Measurements from ENCODE around the gene TBL1X. TPM values are rescaled to one million over a fixed set of nuclear protein-coding genes. Genes with fewer than 3 reads are reported as not detected.

TBL1X gene
- total and polyA plus RNA-seq, 2 of the 13 experiments (the other 11 are each of a cell fraction or from before 2014, with no cell fraction given): 17.6 to 19.9 TPM

GRCh38 chrX:9765072-9765736 lies 300.3 kb downstream of the TBL1X start:
- 93% methylated on average over 31 of the region's 67 CpGs for WGBS (ENCODE audit: low lambda C conversion rate)
- no TSS peak for BruUV-seq (replicated peaks)
- Histone ChIP-seq H2AFZ (ENCODE audit: low read length) (no peak overlapping the region), H3K9me3 (ENCODE audit: low read length) (no peaks in the 10 kb centered on the region), H4K20me1 (ENCODE audit: insufficient read depth, low read length) (no peaks in the 10 kb centered on the region), H3K4me1 (ENCODE audit: insufficient read depth, low read length) (peaks cover 16% of the 10 kb centered on the region), H3K4me2 (ENCODE audit: low read depth, low read length) (no peak overlapping the region), H3K9ac (ENCODE audit: insufficient read depth, low read depth, low read length) (no peak overlapping the region), H3K36me3 (replicated peaks in 1 of 2; ENCODE audit: control insufficient read depth in 1 of 2, insufficient read depth in 2 of 2, low read length in 2 of 2) (no peaks in the 10 kb centered on the region), H3K27me3 (ENCODE audit: control insufficient read depth in 1 of 2, insufficient read depth in 2 of 2, low read length in 2 of 2) (no peaks in the 10 kb centered on the region), H3K4me3 (replicated peaks in 1 of 3; ENCODE audit: insufficient read depth in 1 of 3, low read depth in 2 of 3, low read length in 3 of 3) (no peak overlapping the region), H3K27ac (ENCODE audit: extremely low read length, insufficient read depth, low read length) (no peak overlapping the region), H3K79me2 (ENCODE audit: insufficient read depth, low read length) (no peaks in the 10 kb centered on the region)
- ChIA-PET POLR2A (no interaction called here), CTCF (ENCODE audit: low intra/inter-chr PET ratio, low total read pairs) (no interaction called here)
- in situ Hi-C loops (cut with HindIII; ENCODE audit: extremely low pct_ligation_motif_present, low pct_unique_long_range_greater_than_20kb) (no loop called here), intact Hi-C loops (cut with micrococcal nuclease; ENCODE audit: unreplicated experiment) (no loop called here)
- FAIRE-seq: no peak
- ATAC-seq: no peak
- DNase-seq (ENCODE audit: low spot score): no peak
- TF ChIP-seq, protein P1, sequence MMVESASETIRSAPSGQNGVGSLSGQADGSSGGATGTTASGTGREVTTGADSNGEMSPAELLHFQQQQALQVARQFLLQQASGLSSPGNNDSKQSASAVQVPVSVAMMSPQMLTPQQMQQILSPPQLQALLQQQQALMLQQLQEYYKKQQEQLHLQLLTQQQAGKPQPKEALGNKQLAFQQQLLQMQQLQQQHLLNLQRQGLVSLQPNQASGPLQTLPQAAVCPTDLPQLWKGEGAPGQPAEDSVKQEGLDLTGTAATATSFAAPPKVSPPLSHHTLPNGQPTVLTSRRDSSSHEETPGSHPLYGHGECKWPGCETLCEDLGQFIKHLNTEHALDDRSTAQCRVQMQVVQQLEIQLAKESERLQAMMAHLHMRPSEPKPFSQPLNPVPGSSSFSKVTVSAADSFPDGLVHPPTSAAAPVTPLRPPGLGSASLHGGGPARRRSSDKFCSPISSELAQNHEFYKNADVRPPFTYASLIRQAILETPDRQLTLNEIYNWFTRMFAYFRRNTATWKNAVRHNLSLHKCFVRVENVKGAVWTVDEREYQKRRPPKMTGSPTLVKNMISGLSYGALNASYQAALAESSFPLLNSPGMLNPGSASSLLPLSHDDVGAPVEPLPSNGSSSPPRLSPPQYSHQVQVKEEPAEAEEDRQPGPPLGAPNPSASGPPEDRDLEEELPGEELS (CRISPR knock-in tag; IDR thresholded peaks at IDR 0.05): no peak
- no peak for TF ChIP-seq SIX4 (CRISPR knock-in tag; IDR thresholded peaks at IDR 0.05)
- no peak for TF ChIP-seq ZNF724P (CRISPR knock-in tag; IDR thresholded peaks at IDR 0.05; ENCODE audit: borderline replicate concordance)
- TF ChIP-seq ZNF777 (CRISPR knock-in tag; IDR thresholded peaks at IDR 0.05): no peak
- TF ChIP-seq, protein P2, sequence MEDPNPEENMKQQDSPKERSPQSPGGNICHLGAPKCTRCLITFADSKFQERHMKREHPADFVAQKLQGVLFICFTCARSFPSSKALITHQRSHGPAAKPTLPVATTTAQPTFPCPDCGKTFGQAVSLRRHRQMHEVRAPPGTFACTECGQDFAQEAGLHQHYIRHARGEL (CRISPR knock-in tag; IDR thresholded peaks at IDR 0.05): no peak
- no peak for TF ChIP-seq TEAD2 (CRISPR knock-in tag; IDR thresholded peaks at IDR 0.05)
- TF ChIP-seq FUBP1 (CRISPR knock-in tag; IDR thresholded peaks at IDR 0.05; ENCODE audit: borderline replicate concordance): no peak
- TF ChIP-seq ZNF672 (CRISPR knock-in tag; IDR thresholded peaks at IDR 0.05): no peak
- TF ChIP-seq KDM2A (CRISPR knock-in tag; IDR thresholded peaks at IDR 0.05; ENCODE audit: borderline replicate concordance, low read depth): no peak
- TF ChIP-seq, protein P3, sequence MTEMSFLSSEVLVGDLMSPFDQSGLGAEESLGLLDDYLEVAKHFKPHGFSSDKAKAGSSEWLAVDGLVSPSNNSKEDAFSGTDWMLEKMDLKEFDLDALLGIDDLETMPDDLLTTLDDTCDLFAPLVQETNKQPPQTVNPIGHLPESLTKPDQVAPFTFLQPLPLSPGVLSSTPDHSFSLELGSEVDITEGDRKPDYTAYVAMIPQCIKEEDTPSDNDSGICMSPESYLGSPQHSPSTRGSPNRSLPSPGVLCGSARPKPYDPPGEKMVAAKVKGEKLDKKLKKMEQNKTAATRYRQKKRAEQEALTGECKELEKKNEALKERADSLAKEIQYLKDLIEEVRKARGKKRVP (CRISPR knock-in tag; IDR thresholded peaks at IDR 0.05): no peak
- no peak for TF ChIP-seq RNF2 (conservative IDR thresholded peaks at IDR 0.05; ENCODE audit: low read depth)
- TF ChIP-seq NFRKB (IDR thresholded peaks at IDR 0.05): no peak
- no peak for TF ChIP-seq RBM39 (IDR thresholded peaks at IDR 0.05; ENCODE audit: low read depth, low read length, poor library complexity, severe bottlenecking)
- TF ChIP-seq HIVEP1 (CRISPR knock-in tag; IDR thresholded peaks at IDR 0.05): no peak
- TF ChIP-seq, protein P4, sequence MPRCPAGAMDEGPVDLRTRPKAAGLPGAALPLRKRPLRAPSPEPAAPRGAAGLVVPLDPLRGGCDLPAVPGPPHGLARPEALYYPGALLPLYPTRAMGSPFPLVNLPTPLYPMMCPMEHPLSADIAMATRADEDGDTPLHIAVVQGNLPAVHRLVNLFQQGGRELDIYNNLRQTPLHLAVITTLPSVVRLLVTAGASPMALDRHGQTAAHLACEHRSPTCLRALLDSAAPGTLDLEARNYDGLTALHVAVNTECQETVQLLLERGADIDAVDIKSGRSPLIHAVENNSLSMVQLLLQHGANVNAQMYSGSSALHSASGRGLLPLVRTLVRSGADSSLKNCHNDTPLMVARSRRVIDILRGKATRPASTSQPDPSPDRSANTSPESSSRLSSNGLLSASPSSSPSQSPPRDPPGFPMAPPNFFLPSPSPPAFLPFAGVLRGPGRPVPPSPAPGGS (CRISPR knock-in tag; IDR thresholded peaks at IDR 0.05): no peak
